ENCODE measurements around the gene CIRBP.

CIRBP gene

GRCh38 chr19:1263188-1263587 lies 5.9 kb upstream of the CIRBP start:
- H3K4me3 ChIP-seq (ENCODE audit: low read depth, low read length) = no peak overlapping the region
- no peak for TF ChIP-seq CTCF (IDR thresholded peaks at IDR 0.05; ENCODE audit: low read depth, low read length, missing control alignments)
- no peak for DNase-seq (ENCODE audit: low read depth)
- in situ Hi-C loops (cut with HindIII; ENCODE audit: low sequenced_read_pairs) = no loop called here

DNA sequence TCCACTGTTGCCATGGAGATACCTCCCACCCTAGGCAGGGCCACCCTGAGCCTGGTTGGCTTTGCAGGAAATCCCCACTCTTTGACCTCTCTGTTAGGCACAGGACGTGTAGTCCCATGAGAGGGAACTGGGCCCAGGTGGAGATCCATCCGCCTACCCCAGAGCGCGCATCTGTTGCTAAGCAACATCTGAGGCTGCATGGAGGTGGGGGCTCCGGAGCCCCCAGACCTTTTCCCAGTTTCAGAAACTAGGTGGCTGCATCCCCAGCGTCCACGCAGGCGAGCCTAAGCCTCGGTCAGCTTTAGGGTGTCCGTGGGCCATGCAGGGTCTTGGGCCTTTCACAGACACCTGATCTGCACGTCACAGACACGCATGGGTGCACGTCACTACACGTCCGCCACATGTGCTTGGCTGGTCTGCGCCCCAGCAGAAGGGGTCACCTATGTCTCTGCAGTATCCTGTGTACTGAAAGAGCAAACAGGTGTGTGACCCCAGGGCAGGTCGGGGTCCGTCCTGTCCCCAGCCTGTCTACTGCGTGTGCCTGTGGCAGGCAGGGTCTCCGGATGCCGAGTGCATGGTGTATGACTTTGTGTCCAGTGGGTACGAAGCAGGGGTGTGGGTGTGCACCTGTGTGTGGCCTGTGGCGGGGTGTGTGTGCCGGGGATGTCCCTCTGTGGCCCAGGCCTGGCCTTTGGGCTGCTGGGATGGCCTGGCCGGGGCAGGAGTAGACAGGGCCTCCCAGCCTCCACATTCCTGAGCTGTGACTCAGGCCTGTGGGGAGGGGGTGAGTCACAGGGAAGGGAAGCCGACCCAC lies 4.1 kb upstream of the CIRBP start:
- no peak overlapping the region for H3K4me3 ChIP-seq (ENCODE audit: low read depth, low read length)
- in situ Hi-C loops (cut with HindIII; ENCODE audit: low sequenced_read_pairs) = no loop called here
- peak; percentile 45 for DNase-seq (ENCODE audit: low read depth)
- TF ChIP-seq CTCF (IDR thresholded peaks at IDR 0.05; ENCODE audit: low read depth, low read length, missing control alignments) = no peak

DNA sequence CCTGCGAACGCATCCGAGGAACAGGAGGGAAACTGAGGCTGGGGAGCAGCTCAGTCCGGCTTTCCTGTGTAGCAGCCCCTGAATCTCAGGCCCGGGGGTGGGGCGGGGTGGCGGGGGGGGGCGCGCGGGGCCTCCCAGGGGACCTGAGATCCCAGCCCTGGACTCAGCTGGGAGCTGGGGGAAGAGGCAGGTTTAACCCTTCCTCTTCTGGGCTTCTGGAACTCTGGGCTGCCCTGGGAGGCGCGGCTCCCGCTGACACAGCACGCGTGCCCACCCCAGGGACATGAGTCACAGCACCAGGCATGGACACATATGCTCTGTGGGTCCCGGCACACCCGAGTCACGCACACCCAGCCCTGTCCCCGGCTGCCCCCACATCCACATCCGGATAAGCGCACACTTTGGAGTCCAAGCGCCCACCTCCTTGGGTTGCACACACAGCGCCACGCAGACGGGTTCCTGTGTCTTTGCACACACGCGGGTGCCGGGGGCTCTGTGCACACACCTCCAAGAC lies 3.5 kb upstream of the CIRBP start:
- in situ Hi-C loops (cut with HindIII; ENCODE audit: low sequenced_read_pairs) = no loop called here
- no peak for TF ChIP-seq CTCF (IDR thresholded peaks at IDR 0.05; ENCODE audit: low read depth, low read length, missing control alignments)
- DNase-seq (ENCODE audit: low read depth) = no peak
- peak overlapping the region; percentile 44 for H3K4me3 ChIP-seq (ENCODE audit: low read depth, low read length)

- in situ Hi-C loops (cut with HindIII; ENCODE audit: low sequenced_read_pairs) = no loop called here
- H3K4me3 ChIP-seq (ENCODE audit: low read depth, low read length) = peak overlapping the region; percentile 44
These were observed 2.8 kb upstream of the CIRBP start for GRCh38 chr19:1266129-1266915.

DNA sequence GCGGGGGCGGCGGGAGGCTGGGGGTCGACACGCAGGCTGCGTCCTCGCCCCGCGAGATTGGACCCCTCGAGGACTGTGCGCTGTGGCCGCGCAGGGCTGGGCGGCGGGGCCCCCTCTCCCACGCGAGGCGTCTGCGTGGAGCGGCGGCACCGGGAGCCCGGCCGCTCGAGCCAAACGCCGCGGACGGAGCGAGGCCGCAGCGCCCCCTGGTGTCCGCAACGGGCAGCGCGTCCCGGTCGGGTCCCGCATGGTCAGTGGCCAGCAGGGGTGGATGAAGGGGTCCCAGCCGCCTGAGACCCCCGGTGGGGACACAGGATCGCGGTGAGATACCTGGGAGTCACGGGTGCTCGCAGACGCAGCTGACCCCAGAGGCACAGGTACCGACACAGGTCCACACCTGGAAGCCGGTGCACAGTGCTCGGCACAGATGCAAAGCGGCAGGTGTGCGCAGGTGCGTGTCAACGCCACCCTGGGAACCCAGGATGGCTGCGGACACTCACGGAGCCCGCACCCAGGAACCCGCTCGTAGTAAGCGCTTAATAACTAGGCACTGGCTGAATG lies 2.1 kb upstream of the CIRBP start:
- in situ Hi-C loops (cut with HindIII; ENCODE audit: low sequenced_read_pairs) = no loop called here
- H3K4me3 ChIP-seq (ENCODE audit: low read depth, low read length) = peak overlapping the region; percentile 44
- no peak for DNase-seq (ENCODE audit: low read depth)
- peak; percentile 74 for TF ChIP-seq CTCF (IDR thresholded peaks at IDR 0.05; ENCODE audit: low read depth, low read length, missing control alignments)

More at GRCh38 chr19:1266129-1266915, 2.8 kb upstream of the CIRBP start:
- no peak for TF ChIP-seq CTCF (IDR thresholded peaks at IDR 0.05; ENCODE audit: low read depth, low read length, missing control alignments)
- DNase-seq (ENCODE audit: low read depth) = no peak

GRCh38 chr19:1267477-1268225 lies 1.5 kb upstream of the CIRBP start:
- H3K4me3 ChIP-seq (ENCODE audit: low read depth, low read length) = peak overlapping the region; percentile 44
- TF ChIP-seq CTCF (IDR thresholded peaks at IDR 0.05; ENCODE audit: low read depth, low read length, missing control alignments) = no peak
- no peak for DNase-seq (ENCODE audit: low read depth)
- in situ Hi-C loops (cut with HindIII; ENCODE audit: low sequenced_read_pairs) = no loop called here
